K562 (cell line): Measurements from ENCODE around the gene GNAL. TPM values are rescaled to one million over a fixed set of nuclear protein-coding genes. Genes with fewer than 3 reads are reported as not detected.

Source experiments
- ATAC-seq: fragments of 200-7000 bp; cut with Tn5 transposase; 3 replicates; pipeline ENCODE4 v1.9.1; 2020; ENCODE audit warnings: moderate library complexity
- BruUV-seq: library from RNA; stranded (reverse); fragments of 400-500 nt; replicated peaks from 2 replicates; lab custom pipeline; 2021; lab: Mats Ljungman, UMichigan
- CTCF ChIA-PET: fragments of 300-600 bp; formaldehyde crosslinking; extraction: SDS; loops from one replicate; lab custom pipeline; 2021; ENCODE audit warnings: low intra/inter-chr PET ratio; lab: Yijun Ruan, JAX
- POLR2A ChIA-PET: fragments of 300-600, 350-650 bp; sonication (Branson Sonifier 250); formaldehyde crosslinking; extraction: SDS; loops from one replicate; lab custom pipeline; 2021; ENCODE audit warnings: antibody characterized with exemption, inconsistent platforms; lab: Yijun Ruan, JAX
- DNase-seq, 4 experiments: peaks; one replicate each; pipeline versions ENCODE4 v3.0.0 to v3.0.0-alpha.2; 2011 to 2018; ENCODE audit warnings: low spot score in 3 of 4, mixed read lengths in 3 of 4; ENCODE audit errors: extremely low read depth in 1 of 4
- FAIRE-seq: peaks from 2 replicates; lab custom pipeline; 2011; peaks lifted over from hg19 to GRCh38; lab: Jason Lieb, UNC
- H2AFZ ChIP-seq: 2 replicates; pipeline ENCODE4 v1.6.0; 2011; ENCODE audit warnings: low read depth, low read length, control low read depth, inconsistent platforms
- H3K27ac ChIP-seq: fragments of 200-600 bp; 3 replicates; pipeline ENCODE4 v1.8.0; 2011; ENCODE audit warnings: low read depth, mild to moderate bottlenecking, control low read depth, inconsistent platforms, low read length, moderate library complexity, mixed read lengths; ENCODE audit errors: extremely low read depth
- H3K27me3 ChIP-seq, 2 experiments: fragments of 300-600 bp in 1 of 2; 2 replicates in 1 of 2; 3 replicates in 1 of 2; pipeline versions ENCODE4 v1.6.0 to v1.8.0; 2011; ENCODE audit warnings: inconsistent platforms in 2 of 2, low read length in 2 of 2, mild to moderate bottlenecking in 1 of 2, mixed read lengths in 1 of 2, moderate library complexity in 1 of 2; ENCODE audit not compliant: control insufficient read depth in 2 of 2, insufficient read depth in 2 of 2
- H3K36me3 ChIP-seq: fragments of 300-600 bp; 3 replicates; pipeline ENCODE4 v1.8.0; 2011; ENCODE audit warnings: mild to moderate bottlenecking, low read length, inconsistent platforms; ENCODE audit not compliant: control insufficient read depth, insufficient read depth
- H3K4me1 ChIP-seq, 2 experiments: fragments of 200-600 bp in 1 of 2; replicated peaks in 1 of 2; 2 replicates in 1 of 2; 3 replicates in 1 of 2; pipeline versions ENCODE4 v1.5.1 to v1.8.0; 2011; ENCODE audit warnings: inconsistent platforms in 2 of 2, low read length in 2 of 2, mild to moderate bottlenecking in 1 of 2, mixed read lengths in 1 of 2, moderate library complexity in 1 of 2; ENCODE audit not compliant: control insufficient read depth in 2 of 2, insufficient read depth in 2 of 2
- H3K4me2 ChIP-seq: 2 replicates; pipeline ENCODE4 v1.6.1; 2011; ENCODE audit warnings: low read length, control low read depth, inconsistent platforms, mixed read lengths; ENCODE audit not compliant: insufficient read depth
- H3K4me3 ChIP-seq: fragments of 200-600 bp; sonication (generic), shearing (Covaris generic); 2 replicates; pipeline ENCODE4 v1.5.1; 2016; ENCODE audit warnings: control low read depth, inconsistent platforms
- H3K79me2 ChIP-seq: fragments of 200-600 bp; 3 replicates; pipeline ENCODE4 v1.8.0; 2011; ENCODE audit warnings: low read length, inconsistent platforms; ENCODE audit not compliant: control insufficient read depth, insufficient read depth
- H3K9ac ChIP-seq, 2 experiments: 2 replicates each; pipeline versions ENCODE4 v1.6.0 to v1.6.1; 2011; ENCODE audit warnings: low read depth in 2 of 2, low read length in 2 of 2, control low read depth in 1 of 2, inconsistent platforms in 1 of 2, mild to moderate bottlenecking in 1 of 2, mixed read lengths in 1 of 2; ENCODE audit not compliant: insufficient read depth in 1 of 2
- H3K9me1 ChIP-seq: one replicate; pipeline ENCODE4 v1.6.0; 2011; ENCODE audit warnings: inconsistent platforms, mild to moderate bottlenecking, low read length, moderate library complexity; ENCODE audit not compliant: control insufficient read depth, insufficient read depth
- H3K9me3 ChIP-seq: replicated peaks from 2 replicates; pipeline ENCODE4 v1.5.1; 2011; ENCODE audit warnings: low read depth, low read length, inconsistent platforms; ENCODE audit not compliant: control insufficient read depth, insufficient read depth
- H4K20me1 ChIP-seq: replicated peaks from 2 replicates; pipeline ENCODE4 v1.6.1; 2011; ENCODE audit warnings: low read length, inconsistent platforms, mixed read lengths; ENCODE audit not compliant: control insufficient read depth, insufficient read depth
- MIER1 ChIP-seq: fragments of 450-650 bp; IDR thresholded peaks from 2 replicates; pipeline ENCODE4 v1.6.1; 2016; ENCODE audit warnings: antibody characterized with exemption, mild to moderate bottlenecking, low read depth
- PRDM10 ChIP-seq: fragments of 450-650 bp; IDR thresholded peaks from 2 replicates; pipeline ENCODE4 v1.6.1; 2018; ENCODE audit not compliant: partially characterized antibody
- STAT6 ChIP-seq: sonication (generic); formaldehyde crosslinking; IDR thresholded peaks from 2 replicates; pipeline ENCODE4 v1.8.1; 2023; ENCODE audit warnings: mild to moderate bottlenecking, missing genetic modification reagents
- ZNF398 ChIP-seq: fragments of 250-450 bp; sonication (Bioruptor Pico); IDR thresholded peaks from 2 replicates; pipeline ENCODE4 v1.8.0; 2021; ENCODE audit warnings: moderate library complexity, mild to moderate bottlenecking, inconsistent platforms
- WGBS: fragments of 100-300 bp; shearing (Covaris generic); methylation state at CpG from one replicate; pipeline ENCODE4 v1.1.6; 2016; ENCODE audit warnings: low coverage, mixed read lengths; ENCODE audit not compliant: insufficient coverage; ENCODE audit errors: missing lambda C conversion rate; 5-methylcytosine and 5-hydroxymethylcytosine counted together
- in situ Hi-C: fragments of 300-500 bp; cut with MboI; formaldehyde crosslinking; loops from 4 replicates; pipeline ENCODE4 v1.15.0; 2018; ENCODE audit warnings: inconsistent platforms, mixed read lengths
- intact Hi-C: fragments of 100-400 bp; cut with micrococcal nuclease; formaldehyde crosslinking; loops from 2 replicates; pipeline ENCODE4 v1.14.2; 2022
- polyA plus RNA-seq, 8 experiments: library from polyadenylated mRNA; depleted of rRNA in 4 of 8; stranded (reverse) in 5 of 8; unstranded in 3 of 8; fragments of >200 nt; fragmentation: Nextera tagmentation in 2 of 8; fragmentation: Illumina TruSeq in 1 of 8; extraction: Ambion mirVana in 2 of 8; extraction: Trizol in 1 of 8; gene quantifications; 2 replicates each; pipeline versions ENCODE4 v1.2.1 to v1.2.3, GENCODE V29; 2011 to 2014; ENCODE audit warnings: inconsistent platforms in 1 of 8, missing spikeins in 1 of 8
- total RNA-seq, 7 experiments: library from RNA; depleted of rRNA in 6 of 7; stranded (reverse); fragments of >200 nt in 6 of 7; fragmentation: Illumina TruSeq in 2 of 7; extraction: Trizol in 2 of 7; gene quantifications; 2 replicates each; pipeline versions ENCODE4 v1.2.1 to v1.2.3, GENCODE V29; 2011 to 2021; ENCODE audit warnings: low replicate concordance in 1 of 7
- TF ChIP-seq, protein P1 (sequence below): fragments of 250-450 bp; sonication (Bioruptor Pico); IDR thresholded peaks from 2 replicates; pipeline ENCODE4 v1.8.0; 2022; ENCODE audit warnings: inconsistent platforms, mild to moderate bottlenecking, moderate library complexity, borderline replicate concordance

Gene GNAL
- total and polyA plus RNA-seq, 9 of the 15 experiments (the other 6 are each of a cell fraction or from before 2014, with no cell fraction given) = under 0.01 to 0.10 (median 0.01) TPM; not detected in 5

- no peaks in the 10 kb centered on the region for H3K9me1 ChIP-seq
- no peaks in the 10 kb centered on the region for H3K79me2 ChIP-seq
- intact Hi-C loops = no loop called here
- no peak overlapping the region for H3K4me3 ChIP-seq
- DNase-seq = no peak
- H4K20me1 ChIP-seq = no peaks in the 10 kb centered on the region
- ChIA-PET CTCF (no interaction called here), POLR2A (no interaction called here)
- H3K4me1 ChIP-seq = no peaks in the 10 kb centered on the region
- no peaks in the 10 kb centered on the region; the same call in 1 of the 2 replicates for H3K9me3 ChIP-seq
- H2AFZ ChIP-seq = no peak overlapping the region
- ATAC-seq = no peak
- WGBS = 5% methylated on average over 6 of the region's 6 CpGs
- in situ Hi-C loops = no loop called here
- no peak overlapping the region for H3K27ac ChIP-seq
- no peak for FAIRE-seq
- BruUV-seq = no TSS peak
- H3K9ac ChIP-seq = no peak overlapping the region
- no peaks in the 10 kb centered on the region for H3K36me3 ChIP-seq
- no peak overlapping the region for H3K4me2 ChIP-seq
- H3K27me3 ChIP-seq = peaks cover 17 to 19% of the 10 kb centered on the region in 2 experiments; a peak in 4 of 5 replicates
- TF ChIP-seq PRDM10 (no peak), ZNF398 (CRISPR knock-in tag) (no peak), MIER1 (no peak), STAT6 (CRISPR knock-in tag) (no peak)
- TF ChIP-seq, protein P1, sequence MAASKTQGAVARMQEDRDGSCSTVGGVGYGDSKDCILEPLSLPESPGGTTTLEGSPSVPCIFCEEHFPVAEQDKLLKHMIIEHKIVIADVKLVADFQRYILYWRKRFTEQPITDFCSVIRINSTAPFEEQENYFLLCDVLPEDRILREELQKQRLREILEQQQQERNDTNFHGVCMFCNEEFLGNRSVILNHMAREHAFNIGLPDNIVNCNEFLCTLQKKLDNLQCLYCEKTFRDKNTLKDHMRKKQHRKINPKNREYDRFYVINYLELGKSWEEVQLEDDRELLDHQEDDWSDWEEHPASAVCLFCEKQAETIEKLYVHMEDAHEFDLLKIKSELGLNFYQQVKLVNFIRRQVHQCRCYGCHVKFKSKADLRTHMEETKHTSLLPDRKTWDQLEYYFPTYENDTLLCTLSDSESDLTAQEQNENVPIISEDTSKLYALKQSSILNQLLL = no peak
Measured at GRCh38 chr18:11784674-11785304, 95.7 kb downstream of the GNAL start.
